Astrocyte (in vitro differentiated cells and primary cell): ENCODE measurements around the gene DYRK3. TPM values are rescaled to one million over a fixed set of nuclear protein-coding genes. Genes with fewer than 3 reads are reported as not detected.

Source experiments
- DNase-seq: peaks from one replicate; pipeline ENCODE4 v3.0.0-alpha.2; 2010; ENCODE audit warnings: low read depth
- FAIRE-seq: peaks from 2 replicates; lab custom pipeline; 2011; peaks lifted over from hg19 to GRCh38; lab: Jason Lieb, UNC
- H2AFZ ChIP-seq: 2 replicates; pipeline ENCODE4 v1.6.0; 2012; ENCODE audit warnings: low read depth, low read length, inconsistent platforms
- H3K27ac ChIP-seq: 2 replicates; pipeline ENCODE4 v1.5.1; 2011; ENCODE audit warnings: low read depth, low read length, inconsistent platforms
- H3K27me3 ChIP-seq: 2 replicates; pipeline ENCODE4 v1.6.0; 2011; ENCODE audit warnings: low read length, inconsistent platforms; ENCODE audit not compliant: insufficient read depth
- H3K36me3 ChIP-seq: 2 replicates; pipeline ENCODE4 v1.5.1; 2011; ENCODE audit warnings: low read length, inconsistent platforms; ENCODE audit not compliant: insufficient read depth
- H3K4me1 ChIP-seq: 2 replicates; pipeline ENCODE4 v1.5.1; 2011; ENCODE audit warnings: low read length, inconsistent platforms; ENCODE audit not compliant: insufficient read depth
- H3K4me2 ChIP-seq: 2 replicates; pipeline ENCODE4 v1.6.0; 2012; ENCODE audit warnings: low read length, inconsistent platforms
- H3K4me3 ChIP-seq: 2 replicates; pipeline ENCODE4 v1.5.1; 2011; ENCODE audit warnings: low read depth, mild to moderate bottlenecking, low read length, inconsistent platforms; ENCODE audit not compliant: insufficient read depth
- H3K79me2 ChIP-seq: 2 replicates; pipeline ENCODE4 v1.6.0; 2012; ENCODE audit warnings: mild to moderate bottlenecking, low read length, inconsistent platforms; ENCODE audit not compliant: insufficient read depth
- H3K9ac ChIP-seq: 2 replicates; pipeline ENCODE4 v1.6.0; 2012; ENCODE audit warnings: mild to moderate bottlenecking, low read length, inconsistent platforms
- H3K9me3 ChIP-seq: 2 replicates; pipeline ENCODE4 v1.5.1; 2012; ENCODE audit warnings: low read depth, mild to moderate bottlenecking, low read length, inconsistent platforms; ENCODE audit not compliant: insufficient read depth
- H4K20me1 ChIP-seq: 2 replicates; pipeline ENCODE4 v1.6.0; 2012; ENCODE audit warnings: low read length, inconsistent platforms; ENCODE audit not compliant: insufficient read depth
- H3K27ac Mint-ChIP-seq: one replicate; pipeline ENCODE4 v1.8.0; 2021; ENCODE audit warnings: mild to moderate bottlenecking, mixed read lengths; ENCODE audit not compliant: unreplicated experiment
- H3K27me3 Mint-ChIP-seq: one replicate; pipeline ENCODE4 v1.8.0; 2021; ENCODE audit warnings: low read depth, mixed read lengths; ENCODE audit not compliant: unreplicated experiment
- H3K36me3 Mint-ChIP-seq: one replicate; pipeline ENCODE4 v1.8.0; 2021; ENCODE audit warnings: low read depth, mixed read lengths; ENCODE audit not compliant: unreplicated experiment
- H3K4me1 Mint-ChIP-seq: one replicate; pipeline ENCODE4 v1.8.0; 2021; ENCODE audit warnings: low read depth, mixed read lengths; ENCODE audit not compliant: unreplicated experiment
- H3K4me3 Mint-ChIP-seq: one replicate; pipeline ENCODE4 v1.8.0; 2021; ENCODE audit warnings: mild to moderate bottlenecking, moderate library complexity, mixed read lengths; ENCODE audit not compliant: unreplicated experiment
- H3K9me3 Mint-ChIP-seq: one replicate; pipeline ENCODE4 v1.8.0; 2021; ENCODE audit warnings: mild to moderate bottlenecking, mixed read lengths; ENCODE audit not compliant: unreplicated experiment
- EZH2 ChIP-seq: IDR thresholded peaks from 2 replicates; pipeline ENCODE4 v1.6.1; 2012; ENCODE audit warnings: mild to moderate bottlenecking, low read length, inconsistent platforms; ENCODE audit not compliant: insufficient read depth
- total RNA-seq: library from RNA; stranded (reverse); gene quantifications from 2 replicates; pipeline ENCODE4 v1.2.1, GENCODE V29; 2021
- TF ChIP-seq, protein P1 (sequence below): IDR thresholded peaks from 2 replicates; pipeline ENCODE4 v1.5.1; 2011; ENCODE audit warnings: low read depth, mild to moderate bottlenecking, inconsistent platforms, low read length, moderate library complexity; ENCODE audit not compliant: insufficient read depth

Gene DYRK3
- total RNA-seq, 1 donor from 2014 or later: 8.2 TPM

DNA sequence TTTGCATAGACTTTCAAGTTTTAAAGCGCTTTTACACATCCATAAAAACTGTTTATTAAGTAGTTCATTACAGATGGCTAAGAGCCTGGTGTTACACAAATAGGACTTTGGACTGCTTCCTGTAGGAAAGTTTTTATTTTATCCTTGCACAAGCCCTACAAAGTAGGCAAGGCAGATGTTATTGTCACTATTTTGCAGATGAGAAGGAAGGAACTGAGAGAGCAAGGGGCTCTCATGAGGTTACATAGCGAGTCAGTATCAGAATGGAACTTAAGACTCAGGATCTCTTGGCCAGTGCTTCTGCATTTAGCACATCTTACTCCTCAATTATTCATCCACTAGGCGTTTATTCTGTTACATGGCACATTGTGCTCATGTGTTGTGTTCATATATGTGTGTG is 46.8 kb downstream of the DYRK3 start:
- no peaks in the 10 kb centered on the region for H3K9me3 Mint-ChIP-seq
- Histone ChIP-seq H3K79me2 (peaks cover 18% of the 10 kb centered on the region), H2AFZ (no peak overlapping the region), H3K4me3 (no peak overlapping the region), H3K36me3 (no peaks in the 10 kb centered on the region), H4K20me1 (peaks cover 11% of the 10 kb centered on the region), H3K4me1 (peaks cover 5% of the 10 kb centered on the region), H3K27me3 (peaks cover 10% of the 10 kb centered on the region), H3K9ac (no peak overlapping the region), H3K9me3 (no peaks in the 10 kb centered on the region), H3K4me2 (no peak overlapping the region), H3K27ac (no peak overlapping the region)
- no peak for FAIRE-seq
- no peak overlapping the region for H3K27ac Mint-ChIP-seq
- H3K36me3 Mint-ChIP-seq: no peaks in the 10 kb centered on the region
- no peak for TF ChIP-seq EZH2
- TF ChIP-seq, protein P1, sequence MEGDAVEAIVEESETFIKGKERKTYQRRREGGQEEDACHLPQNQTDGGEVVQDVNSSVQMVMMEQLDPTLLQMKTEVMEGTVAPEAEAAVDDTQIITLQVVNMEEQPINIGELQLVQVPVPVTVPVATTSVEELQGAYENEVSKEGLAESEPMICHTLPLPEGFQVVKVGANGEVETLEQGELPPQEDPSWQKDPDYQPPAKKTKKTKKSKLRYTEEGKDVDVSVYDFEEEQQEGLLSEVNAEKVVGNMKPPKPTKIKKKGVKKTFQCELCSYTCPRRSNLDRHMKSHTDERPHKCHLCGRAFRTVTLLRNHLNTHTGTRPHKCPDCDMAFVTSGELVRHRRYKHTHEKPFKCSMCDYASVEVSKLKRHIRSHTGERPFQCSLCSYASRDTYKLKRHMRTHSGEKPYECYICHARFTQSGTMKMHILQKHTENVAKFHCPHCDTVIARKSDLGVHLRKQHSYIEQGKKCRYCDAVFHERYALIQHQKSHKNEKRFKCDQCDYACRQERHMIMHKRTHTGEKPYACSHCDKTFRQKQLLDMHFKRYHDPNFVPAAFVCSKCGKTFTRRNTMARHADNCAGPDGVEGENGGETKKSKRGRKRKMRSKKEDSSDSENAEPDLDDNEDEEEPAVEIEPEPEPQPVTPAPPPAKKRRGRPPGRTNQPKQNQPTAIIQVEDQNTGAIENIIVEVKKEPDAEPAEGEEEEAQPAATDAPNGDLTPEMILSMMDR: no peak
- peaks cover 30% of the 10 kb centered on the region for H3K27me3 Mint-ChIP-seq
- H3K4me3 Mint-ChIP-seq: no peak overlapping the region
- peaks cover 4% of the 10 kb centered on the region for H3K4me1 Mint-ChIP-seq
- DNase-seq: no peak

DNA sequence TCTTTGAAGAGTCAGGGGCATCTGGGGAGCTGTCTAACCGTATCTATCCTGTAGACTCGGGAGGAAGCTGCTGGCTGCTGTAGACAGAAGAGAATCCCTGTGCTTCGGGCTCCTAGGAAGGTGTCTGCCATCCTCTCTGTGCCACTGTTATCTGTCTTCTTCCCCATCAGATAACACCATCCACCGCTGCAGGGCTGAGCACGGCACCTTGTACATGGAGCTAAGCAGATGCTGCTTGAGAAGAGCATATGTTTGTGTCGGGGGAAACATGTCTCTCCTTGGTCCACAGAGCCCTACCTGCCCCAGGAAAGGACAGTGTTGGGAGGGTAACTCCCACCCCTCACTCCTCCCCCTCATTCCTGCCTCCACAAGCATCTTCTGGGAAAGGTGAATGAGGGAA is 48.0 kb downstream of the DYRK3 start:
- peaks cover 16% of the 10 kb centered on the region for H3K4me1 Mint-ChIP-seq
- Histone ChIP-seq H3K4me2 (no peak overlapping the region), H3K4me3 (no peak overlapping the region), H4K20me1 (peaks cover 23% of the 10 kb centered on the region), H3K9me3 (no peaks in the 10 kb centered on the region), H2AFZ (no peak overlapping the region), H3K27me3 (peaks cover 10% of the 10 kb centered on the region), H3K79me2 (peaks cover 30% of the 10 kb centered on the region), H3K36me3 (no peaks in the 10 kb centered on the region), H3K9ac (no peak overlapping the region), H3K4me1 (peaks cover 18% of the 10 kb centered on the region), H3K27ac (no peak overlapping the region)
- DNase-seq (no peak), FAIRE-seq (no peak)
- no peaks in the 10 kb centered on the region for H3K36me3 Mint-ChIP-seq
- no peaks in the 10 kb centered on the region for H3K9me3 Mint-ChIP-seq
- peaks cover 30% of the 10 kb centered on the region for H3K27me3 Mint-ChIP-seq
- no peak overlapping the region for H3K27ac Mint-ChIP-seq
- H3K4me3 Mint-ChIP-seq: peak overlapping the region; percentile 34
- TF ChIP-seq, protein P1: no peak

DNA sequence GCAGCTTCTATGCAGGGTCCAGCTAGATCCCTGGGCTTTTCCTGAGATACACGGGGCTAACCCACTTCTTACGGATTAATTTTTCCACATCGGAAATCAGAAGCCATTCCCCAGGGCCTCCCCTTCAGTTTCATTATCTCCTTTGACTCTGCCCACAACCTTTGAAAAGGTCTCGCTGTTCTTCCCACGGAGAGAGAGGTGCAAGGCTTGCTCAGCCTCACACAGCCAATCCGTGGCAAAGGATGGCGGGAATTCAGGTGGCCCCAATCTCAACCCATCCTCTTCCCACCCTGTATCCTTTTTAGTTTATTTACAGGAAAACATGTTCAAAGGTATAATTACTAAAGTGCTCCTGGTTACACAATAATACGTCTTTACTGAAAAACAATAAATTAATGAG is 48.7 kb downstream of the DYRK3 start:
- TF ChIP-seq, protein P1: no peak
- no peak for TF ChIP-seq EZH2
- no peak for DNase-seq
- Mint-ChIP-seq H3K27me3 (peaks cover 23% of the 10 kb centered on the region), H3K4me1 (peaks cover 22% of the 10 kb centered on the region), H3K4me3 (peak overlapping the region; percentile 89), H3K27ac (peak overlapping the region; percentile 56), H3K9me3 (no peaks in the 10 kb centered on the region), H3K36me3 (no peaks in the 10 kb centered on the region)
- Histone ChIP-seq H3K36me3 (no peaks in the 10 kb centered on the region), H2AFZ (no peak overlapping the region), H3K4me1 (peaks cover 23% of the 10 kb centered on the region), H3K4me3 (no peak overlapping the region), H3K4me2 (peak overlapping the region; percentile 90), H3K27me3 (peaks cover 10% of the 10 kb centered on the region), H3K27ac (no peak overlapping the region), H3K79me2 (peaks cover 37% of the 10 kb centered on the region), H4K20me1 (peaks cover 30% of the 10 kb centered on the region), H3K9me3 (no peaks in the 10 kb centered on the region), H3K9ac (peak overlapping the region; percentile 59)
- FAIRE-seq: no peak
